Measurements from ENCODE around the gene MPPED1.

Gene MPPED1

DNA sequence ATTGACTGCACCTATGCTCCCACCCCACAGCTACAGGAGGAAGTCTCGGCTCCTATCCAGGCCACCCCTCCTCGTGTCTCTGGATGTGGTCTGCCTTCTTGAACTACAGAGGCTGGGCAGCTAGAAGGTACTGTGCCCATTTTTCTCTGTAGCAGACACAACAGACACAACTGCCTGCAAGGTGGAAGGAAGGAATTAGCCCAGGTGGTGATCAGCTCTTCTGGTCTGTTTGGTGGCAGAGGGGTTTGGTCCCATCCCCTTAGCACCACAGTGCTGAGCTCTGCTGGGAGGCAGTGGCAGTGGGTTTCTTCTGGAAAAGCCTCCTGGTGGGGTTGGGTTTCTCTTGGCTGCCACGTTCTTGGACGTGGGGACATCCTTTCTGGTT, 132.5 kb downstream of the MPPED1 start:
- DNase-seq (ENCODE audit: low read depth, low spot score): no peak
- Histone ChIP-seq H3K9ac (ENCODE audit: insufficient read length) (no peak overlapping the region), H3K36me3 (ENCODE audit: insufficient read depth, low read length) (no peaks in the 10 kb centered on the region), H3K9me3 (ENCODE audit: low read depth, low read length) (no peaks in the 10 kb centered on the region), H3K4me3 (no peak overlapping the region), H3K27ac (no peak overlapping the region)
- TF ChIP-seq EZH2 (IDR thresholded peaks at IDR 0.05): no peak
- no peak for TF ChIP-seq FOXP2 (optimal IDR thresholded peaks at IDR 0.05; ENCODE audit: control extremely low read depth, extremely low read length, insufficient read depth)
- no peak for TF ChIP-seq POLR2AphosphoS5 (IDR thresholded peaks at IDR 0.05; ENCODE audit: borderline replicate concordance, low read depth, low read length)

GRCh38 chr22:43546186-43546585, 134.4 kb downstream of the MPPED1 start:
- TF ChIP-seq FOXP2 (optimal IDR thresholded peaks at IDR 0.05; ENCODE audit: control extremely low read depth, extremely low read length, insufficient read depth) (no peak), POLR2AphosphoS5 (IDR thresholded peaks at IDR 0.05; ENCODE audit: borderline replicate concordance, low read depth, low read length) (no peak), EZH2 (IDR thresholded peaks at IDR 0.05) (no peak)
- no peak for DNase-seq (ENCODE audit: low read depth, low spot score)
- H3K9ac ChIP-seq (ENCODE audit: insufficient read length): no peak overlapping the region
- no peaks in the 10 kb centered on the region for H3K36me3 ChIP-seq (ENCODE audit: insufficient read depth, low read length)
- H3K9me3 ChIP-seq (ENCODE audit: low read depth, low read length): no peaks in the 10 kb centered on the region
- H3K4me3 ChIP-seq: no peak overlapping the region
- no peak overlapping the region for H3K27ac ChIP-seq

DNA sequence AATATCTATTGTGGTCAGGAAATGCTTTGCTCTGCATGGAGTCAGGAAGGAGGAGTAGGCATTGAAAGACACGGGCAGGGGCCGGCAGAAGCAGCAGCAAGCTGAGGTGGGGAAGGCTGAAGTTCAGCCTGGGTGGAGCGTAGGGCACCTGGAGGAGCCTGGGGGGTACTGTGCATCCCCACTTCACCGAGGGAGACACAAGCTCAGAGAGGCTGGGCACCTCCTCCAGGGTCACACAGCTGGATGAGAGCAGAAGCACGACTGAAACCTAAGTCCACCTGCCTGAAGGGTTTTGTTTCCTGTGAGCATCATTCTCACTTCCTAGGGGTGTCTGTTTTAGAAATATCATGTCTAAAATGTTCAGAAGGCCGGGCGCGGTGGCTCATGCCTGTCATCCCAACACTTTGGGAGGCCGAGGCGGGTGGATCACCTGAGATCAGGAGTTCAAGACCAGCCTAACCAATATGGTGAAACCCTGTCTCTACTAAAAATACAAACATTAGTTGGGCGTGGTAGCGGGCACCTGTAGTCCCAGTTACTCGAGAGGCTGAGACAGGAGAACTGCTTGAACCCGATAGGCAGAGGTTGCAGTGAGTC, 138.3 kb downstream of the MPPED1 start:
- no peaks in the 10 kb centered on the region for H3K36me3 ChIP-seq (ENCODE audit: insufficient read depth, low read length)
- no peak for TF ChIP-seq EZH2 (IDR thresholded peaks at IDR 0.05)

GRCh38 chr22:43550672-43551071, 138.9 kb downstream of the MPPED1 start:
- no peaks in the 10 kb centered on the region for H3K36me3 ChIP-seq (ENCODE audit: insufficient read depth, low read length)
- DNase-seq (ENCODE audit: low read depth, low spot score): no peak
- H3K9me3 ChIP-seq (ENCODE audit: low read depth, low read length): no peaks in the 10 kb centered on the region
- TF ChIP-seq POLR2AphosphoS5 (IDR thresholded peaks at IDR 0.05; ENCODE audit: borderline replicate concordance, low read depth, low read length): no peak
- no peak for TF ChIP-seq EZH2 (IDR thresholded peaks at IDR 0.05)
- TF ChIP-seq FOXP2 (optimal IDR thresholded peaks at IDR 0.05; ENCODE audit: control extremely low read depth, extremely low read length, insufficient read depth): no peak
- H3K27ac ChIP-seq: no peak overlapping the region
- H3K4me3 ChIP-seq: no peak overlapping the region
- no peak overlapping the region for H3K9ac ChIP-seq (ENCODE audit: insufficient read length)

More for the DNA sequence above, 138.3 kb downstream of the MPPED1 start:
- H3K27ac ChIP-seq: no peak overlapping the region
- H3K4me3 ChIP-seq: no peak overlapping the region
- no peaks in the 10 kb centered on the region for H3K9me3 ChIP-seq (ENCODE audit: low read depth, low read length)
- no peak overlapping the region for H3K9ac ChIP-seq (ENCODE audit: insufficient read length)
- no peak for DNase-seq (ENCODE audit: low read depth, low spot score)

DNA sequence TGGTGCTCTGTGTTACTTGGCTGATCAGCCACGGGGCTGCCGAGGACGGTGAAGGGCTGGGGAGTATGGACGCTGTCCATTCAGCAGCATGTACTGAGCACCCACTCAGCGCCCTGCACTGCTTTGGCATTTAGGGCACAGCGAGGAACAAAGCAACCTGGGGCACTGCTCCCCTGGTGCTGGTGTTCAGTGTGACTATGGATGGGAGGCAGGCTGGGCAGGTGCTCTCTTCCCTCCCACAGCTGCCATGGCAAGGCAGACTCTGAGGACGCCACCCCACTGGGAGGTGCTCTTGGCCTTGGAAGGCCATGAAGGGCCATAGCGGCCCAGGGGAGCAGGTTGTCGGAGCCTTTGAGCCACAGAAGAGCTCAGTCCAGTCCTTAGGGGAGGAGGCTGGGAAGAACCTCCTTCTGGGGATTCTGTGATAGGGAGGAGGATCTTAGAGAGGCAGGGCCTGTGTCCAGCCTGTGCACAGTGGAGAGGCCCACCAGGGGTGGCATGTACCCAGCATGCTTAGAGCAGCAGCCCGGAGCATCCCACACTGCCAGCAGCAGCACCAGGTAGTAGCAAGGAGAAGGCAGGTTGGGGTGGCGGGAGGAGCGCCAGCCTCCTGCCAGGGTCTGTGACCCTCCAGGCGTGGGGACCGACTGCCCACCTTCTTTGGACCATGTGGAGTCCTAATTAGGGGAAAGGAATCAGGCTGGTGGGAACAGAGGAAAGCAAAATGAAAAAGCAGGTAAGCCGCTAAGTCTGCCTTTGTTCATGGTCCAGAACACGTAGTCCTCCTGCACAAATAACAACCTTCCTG, 141.8 kb downstream of the MPPED1 start:
- Histone ChIP-seq H3K9ac (ENCODE audit: insufficient read length) (no peak overlapping the region), H3K4me3 (no peak overlapping the region), H3K9me3 (ENCODE audit: low read depth, low read length) (no peaks in the 10 kb centered on the region), H3K27ac (no peak overlapping the region), H3K36me3 (ENCODE audit: insufficient read depth, low read length) (no peaks in the 10 kb centered on the region)
- TF ChIP-seq EZH2 (IDR thresholded peaks at IDR 0.05) (no peak), POLR2AphosphoS5 (IDR thresholded peaks at IDR 0.05; ENCODE audit: borderline replicate concordance, low read depth, low read length) (no peak), FOXP2 (optimal IDR thresholded peaks at IDR 0.05; ENCODE audit: control extremely low read depth, extremely low read length, insufficient read depth) (no peak)
- no peak for DNase-seq (ENCODE audit: low read depth, low spot score)

- TF ChIP-seq EZH2 (IDR thresholded peaks at IDR 0.05) (no peak), FOXP2 (optimal IDR thresholded peaks at IDR 0.05; ENCODE audit: control extremely low read depth, extremely low read length, insufficient read depth) (no peak), POLR2AphosphoS5 (IDR thresholded peaks at IDR 0.05; ENCODE audit: borderline replicate concordance, low read depth, low read length) (no peak)
- no peak overlapping the region for H3K4me3 ChIP-seq
- no peak overlapping the region for H3K9ac ChIP-seq (ENCODE audit: insufficient read length)
- H3K9me3 ChIP-seq (ENCODE audit: low read depth, low read length): no peaks in the 10 kb centered on the region
- no peak overlapping the region for H3K27ac ChIP-seq
- DNase-seq (ENCODE audit: low read depth, low spot score): no peak
- no peaks in the 10 kb centered on the region for H3K36me3 ChIP-seq (ENCODE audit: insufficient read depth, low read length)
These were observed 142.4 kb downstream of the MPPED1 start for GRCh38 chr22:43554259-43554636.

GRCh38 chr22:43554694-43555365, 143.0 kb downstream of the MPPED1 start:
- H3K4me3 ChIP-seq: no peak overlapping the region
- no peaks in the 10 kb centered on the region for H3K36me3 ChIP-seq (ENCODE audit: insufficient read depth, low read length)
- H3K9me3 ChIP-seq (ENCODE audit: low read depth, low read length): no peaks in the 10 kb centered on the region
- no peak overlapping the region for H3K9ac ChIP-seq (ENCODE audit: insufficient read length)
- DNase-seq (ENCODE audit: low read depth, low spot score): no peak
- no peak overlapping the region for H3K27ac ChIP-seq
- no peak for TF ChIP-seq POLR2AphosphoS5 (IDR thresholded peaks at IDR 0.05; ENCODE audit: borderline replicate concordance, low read depth, low read length)
- no peak for TF ChIP-seq FOXP2 (optimal IDR thresholded peaks at IDR 0.05; ENCODE audit: control extremely low read depth, extremely low read length, insufficient read depth)
- TF ChIP-seq EZH2 (IDR thresholded peaks at IDR 0.05): no peak

DNA sequence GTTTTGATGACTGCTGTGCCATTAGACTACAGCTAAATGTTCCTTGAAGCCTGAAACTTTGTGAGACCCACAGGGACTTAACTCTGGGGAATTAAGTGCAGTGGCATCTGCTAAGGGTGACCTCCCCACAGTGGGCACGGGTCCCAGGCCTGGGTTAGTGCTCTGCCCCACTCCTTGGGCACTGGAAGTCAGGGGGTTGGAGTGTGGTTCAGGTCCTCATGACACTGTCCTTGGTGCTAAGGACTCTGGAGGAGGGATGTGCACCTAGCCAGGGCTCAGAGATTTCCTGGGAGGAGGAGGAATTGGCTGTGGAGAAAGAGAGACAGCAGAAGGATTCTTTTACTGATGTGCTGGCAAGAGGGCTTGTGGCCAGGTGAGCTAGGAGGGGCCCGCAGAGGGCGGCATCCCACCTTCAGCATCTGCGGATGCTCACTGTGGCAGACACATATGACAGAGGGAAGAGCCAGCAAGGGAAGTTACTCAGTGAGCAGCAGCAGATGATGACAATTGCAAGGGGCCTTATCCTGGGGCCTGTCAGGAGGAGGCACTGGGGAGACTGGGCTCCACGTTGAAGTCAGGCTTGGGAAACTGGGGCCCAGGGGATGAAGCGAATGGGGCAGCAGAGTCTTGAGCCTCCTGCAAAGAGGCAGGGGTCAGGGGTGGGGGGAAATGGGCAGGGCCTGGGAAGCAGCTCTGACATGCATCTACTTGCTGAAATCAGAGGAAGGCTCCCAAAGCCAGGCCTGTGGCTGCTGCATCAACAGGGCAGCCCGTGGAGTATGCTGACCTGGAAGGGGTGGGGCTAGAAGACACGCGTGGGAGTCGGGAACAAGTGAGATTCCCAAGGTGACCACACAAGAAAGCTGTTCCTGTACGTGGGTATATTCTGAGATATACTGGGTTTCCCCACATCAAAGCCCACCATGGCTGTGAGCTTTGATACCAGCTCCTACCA, 144.0 kb downstream of the MPPED1 start:
- no peak overlapping the region for H3K27ac ChIP-seq
- TF ChIP-seq FOXP2 (optimal IDR thresholded peaks at IDR 0.05; ENCODE audit: control extremely low read depth, extremely low read length, insufficient read depth): no peak
- no peak for TF ChIP-seq POLR2AphosphoS5 (IDR thresholded peaks at IDR 0.05; ENCODE audit: borderline replicate concordance, low read depth, low read length)
- TF ChIP-seq EZH2 (IDR thresholded peaks at IDR 0.05): no peak
- no peak overlapping the region for H3K9ac ChIP-seq (ENCODE audit: insufficient read length)
- DNase-seq (ENCODE audit: low read depth, low spot score): no peak
- no peaks in the 10 kb centered on the region for H3K36me3 ChIP-seq (ENCODE audit: insufficient read depth, low read length)
- H3K4me3 ChIP-seq: no peak overlapping the region
- H3K9me3 ChIP-seq (ENCODE audit: low read depth, low read length): no peaks in the 10 kb centered on the region
